Measurements from ENCODE around the gene SORCS2.

The SORCS2 gene

DNA sequence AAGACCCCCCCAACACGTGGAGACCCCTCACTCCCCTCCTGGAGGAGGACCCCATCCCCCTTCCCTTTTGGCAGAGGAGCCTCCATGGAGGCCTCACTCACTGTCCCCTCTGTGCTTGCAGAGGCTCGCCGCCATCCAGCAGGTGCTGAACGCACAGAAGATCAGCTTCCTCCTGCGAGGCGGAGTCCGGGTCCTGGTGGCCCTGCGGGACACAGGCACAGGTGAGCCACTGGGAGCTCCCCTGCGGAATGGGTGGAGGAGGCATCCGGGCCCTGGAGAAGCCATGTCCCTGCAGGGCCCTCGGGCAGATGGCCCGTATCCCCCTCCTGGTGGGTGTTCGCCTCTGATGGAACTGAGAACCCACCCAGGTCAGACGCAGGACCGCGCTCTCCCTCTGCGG is 540.9 kb downstream of the SORCS2 start:
- no peak for DNase-seq

- DNase-seq = no peak
These were observed 541.7 kb downstream of the SORCS2 start for GRCh38 chr4:7733801-7734650.

- DNase-seq = no peak
These were observed 542.4 kb downstream of the SORCS2 start for GRCh38 chr4:7734651-7735260.

- no peak for DNase-seq
These were observed 543.1 kb downstream of the SORCS2 start for GRCh38 chr4:7735395-7735794.

GRCh38 chr4:7735961-7736360 is 543.6 kb downstream of the SORCS2 start:
- no peak for DNase-seq

- DNase-seq = no peak
These were observed 544.3 kb downstream of the SORCS2 start for GRCh38 chr4:7736436-7737267.

DNA sequence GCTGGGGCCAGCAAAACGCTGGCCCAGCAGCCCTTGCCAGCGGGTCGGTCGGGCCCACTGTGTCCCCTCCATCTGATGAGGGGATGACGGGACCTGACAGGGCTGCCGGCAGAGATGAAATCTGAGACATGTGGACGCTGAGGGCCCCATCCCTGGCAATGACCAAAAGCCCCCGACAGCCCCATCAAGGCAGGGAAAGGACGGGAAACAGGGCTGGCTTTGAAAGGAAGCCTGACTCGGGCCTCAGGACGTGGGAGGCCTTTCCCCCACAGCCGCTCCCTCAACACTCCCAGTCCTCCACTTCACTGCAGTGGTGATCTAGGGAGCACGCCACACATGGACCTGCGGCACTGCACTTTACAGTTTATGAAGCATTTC is 544.9 kb downstream of the SORCS2 start:
- no peak for DNase-seq

- no peak for DNase-seq
These were observed 545.6 kb downstream of the SORCS2 start for GRCh38 chr4:7737752-7738457.

GRCh38 chr4:7738458-7739076 is 546.2 kb downstream of the SORCS2 start:
- no peak for DNase-seq

GRCh38 chr4:7739077-7739917 is 547.0 kb downstream of the SORCS2 start:
- DNase-seq = no peak

- no peak for DNase-seq
These were observed 547.9 kb downstream of the SORCS2 start for GRCh38 chr4:7739918-7740865.

DNA sequence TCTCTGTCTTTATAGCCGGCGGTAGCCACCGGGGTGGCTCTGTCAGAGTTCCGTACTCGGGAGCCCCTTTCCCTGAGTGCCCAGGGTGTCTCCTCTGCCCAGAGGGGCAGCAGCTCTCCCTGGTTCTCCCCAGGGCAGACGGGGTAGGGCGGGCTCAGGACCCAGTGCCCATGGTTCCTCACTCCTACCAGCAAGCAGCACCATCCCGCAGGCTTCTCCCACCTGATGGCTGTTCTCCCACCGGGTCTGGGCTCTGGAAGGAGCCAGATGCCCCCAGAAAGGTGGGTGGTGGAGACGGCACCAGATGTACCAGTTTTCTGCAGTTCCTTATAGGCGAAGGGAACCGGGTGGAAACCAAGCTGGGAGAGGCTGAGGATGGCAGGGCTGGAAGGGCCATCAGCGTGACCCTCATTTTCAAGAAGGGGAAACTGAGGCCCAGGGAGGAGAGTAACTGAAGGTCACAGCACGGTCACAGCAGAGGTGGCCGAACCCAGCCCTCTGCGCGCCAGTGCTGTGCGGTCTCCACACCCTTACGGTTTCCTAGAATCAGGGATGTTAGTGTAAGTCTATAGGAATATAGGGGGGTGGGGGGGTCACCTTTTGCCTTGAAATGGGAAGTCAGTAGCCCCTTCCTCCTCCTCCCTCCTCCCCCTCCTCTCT is 548.7 kb downstream of the SORCS2 start:
- no peak for DNase-seq

DNA sequence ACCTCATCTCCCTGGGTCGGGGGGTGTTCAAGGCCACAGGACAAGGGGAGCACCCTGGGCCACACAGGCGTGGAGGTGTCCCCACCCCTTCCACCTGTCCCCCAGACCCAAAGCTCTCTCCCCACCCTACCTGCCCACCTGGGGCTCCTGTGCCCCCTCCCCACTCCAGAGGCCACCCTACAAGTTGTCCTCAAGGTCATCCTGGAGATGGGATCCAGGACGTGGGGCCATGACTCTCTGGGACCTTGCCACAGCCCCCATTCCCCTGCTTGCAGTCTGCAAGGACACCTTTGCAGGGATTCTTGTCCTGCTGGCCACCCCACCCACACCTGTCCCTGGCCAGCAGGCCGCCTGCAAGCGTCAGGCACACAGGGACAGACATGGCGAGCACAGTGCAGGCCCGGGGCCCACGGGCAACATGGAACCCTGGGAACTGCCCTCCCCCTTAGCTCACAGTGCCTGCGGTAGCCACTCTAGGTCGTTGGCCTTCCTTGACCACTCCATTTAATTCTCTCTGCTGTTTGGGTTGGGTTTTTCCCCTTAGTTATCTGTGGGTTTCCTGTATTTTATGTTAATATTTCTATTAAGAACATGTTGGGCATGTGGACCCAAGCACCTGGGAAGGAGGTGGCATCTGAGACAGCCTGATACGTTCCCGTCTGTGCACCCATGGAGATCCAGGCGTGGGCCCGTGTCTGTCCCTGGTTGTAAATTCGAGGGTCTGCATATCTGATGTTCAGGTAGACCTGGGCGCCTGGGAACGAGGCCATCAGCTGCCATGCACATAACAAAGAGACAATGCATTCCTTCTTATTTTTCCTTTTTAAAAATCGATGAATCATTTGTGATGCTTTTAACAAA is 549.8 kb downstream of the SORCS2 start:
- DNase-seq = no peak

GRCh38 chr4:7742807-7743280 is 550.5 kb downstream of the SORCS2 start:
- no peak for DNase-seq

DNA sequence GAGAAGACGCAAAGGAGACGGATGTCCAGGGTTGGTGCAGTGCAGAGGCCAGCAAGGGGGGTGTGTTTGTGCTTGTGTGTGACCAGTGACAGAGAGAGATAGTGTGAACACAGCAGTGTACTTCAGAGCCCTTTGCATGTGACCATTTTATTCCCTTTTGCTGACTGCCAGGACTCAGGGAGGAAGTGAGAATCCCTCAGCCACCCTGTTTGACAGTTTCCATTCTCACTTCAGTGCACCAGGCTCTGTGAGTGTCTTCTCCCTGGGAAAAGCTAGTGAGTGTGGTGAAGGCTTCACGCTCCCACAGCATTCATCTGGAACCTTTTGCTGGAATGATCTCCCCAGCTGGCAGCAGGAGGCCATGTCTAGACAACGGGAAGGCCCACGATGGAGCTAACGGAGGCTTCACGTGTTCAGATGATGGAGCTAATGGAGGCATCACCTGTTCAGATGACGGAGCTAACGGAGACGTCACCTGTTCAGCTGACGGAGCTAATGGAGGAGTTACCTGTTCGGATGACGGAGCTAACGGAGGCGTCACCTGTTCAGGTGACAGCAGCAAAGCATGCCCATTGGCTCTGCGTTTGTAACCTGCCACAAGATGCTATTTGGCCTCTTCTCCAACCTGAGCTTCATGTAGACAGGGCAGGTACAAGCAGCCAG is 551.9 kb downstream of the SORCS2 start:
- DNase-seq = no peak

DNA sequence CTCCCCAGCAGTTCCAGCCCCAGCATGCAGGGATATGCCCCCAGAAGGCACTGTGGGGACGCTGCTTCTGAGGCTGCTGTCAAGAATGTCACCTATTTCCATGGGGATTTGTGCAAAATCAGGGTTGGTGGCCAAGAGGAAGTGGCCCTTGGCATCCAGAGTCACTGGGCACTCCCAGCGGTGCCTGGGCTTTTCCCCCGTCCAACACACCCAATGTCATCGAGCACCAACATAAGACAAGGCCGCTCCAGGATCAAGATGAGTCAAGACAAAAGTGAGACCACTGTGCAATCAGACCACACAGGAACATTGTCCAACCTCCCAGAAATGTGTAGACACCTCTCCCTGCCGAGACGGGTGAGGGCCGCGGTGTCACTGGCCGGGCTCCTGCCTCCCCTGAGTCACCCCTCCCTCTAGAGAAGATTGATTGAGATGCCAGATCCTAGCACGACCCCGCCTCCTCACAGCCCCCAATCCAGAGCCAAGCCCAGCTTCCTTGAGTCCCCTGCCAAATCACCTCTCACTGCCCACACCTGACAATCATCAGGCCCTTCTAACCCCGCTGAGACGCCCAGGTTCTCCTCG is 553.1 kb downstream of the SORCS2 start:
- DNase-seq = no peak

- no peak for DNase-seq
These were observed 554.2 kb downstream of the SORCS2 start for GRCh38 chr4:7746351-7747061.

Measured in NCI-H1694 treated with DMSO at 0.1 percent for 48 hours (cell line).